GM18508 (cell line): ENCODE results near the gene R3HCC1L.

Source experiments
- ATAC-seq: cut with Tn5 transposase; IDR thresholded peaks from one replicate; pipeline ENCODE4 v1.9.1; 2021; ENCODE audit warnings: moderate number of reproducible peaks; ENCODE audit not compliant: insufficient read depth, unreplicated experiment

R3HCC1L gene

DNA sequence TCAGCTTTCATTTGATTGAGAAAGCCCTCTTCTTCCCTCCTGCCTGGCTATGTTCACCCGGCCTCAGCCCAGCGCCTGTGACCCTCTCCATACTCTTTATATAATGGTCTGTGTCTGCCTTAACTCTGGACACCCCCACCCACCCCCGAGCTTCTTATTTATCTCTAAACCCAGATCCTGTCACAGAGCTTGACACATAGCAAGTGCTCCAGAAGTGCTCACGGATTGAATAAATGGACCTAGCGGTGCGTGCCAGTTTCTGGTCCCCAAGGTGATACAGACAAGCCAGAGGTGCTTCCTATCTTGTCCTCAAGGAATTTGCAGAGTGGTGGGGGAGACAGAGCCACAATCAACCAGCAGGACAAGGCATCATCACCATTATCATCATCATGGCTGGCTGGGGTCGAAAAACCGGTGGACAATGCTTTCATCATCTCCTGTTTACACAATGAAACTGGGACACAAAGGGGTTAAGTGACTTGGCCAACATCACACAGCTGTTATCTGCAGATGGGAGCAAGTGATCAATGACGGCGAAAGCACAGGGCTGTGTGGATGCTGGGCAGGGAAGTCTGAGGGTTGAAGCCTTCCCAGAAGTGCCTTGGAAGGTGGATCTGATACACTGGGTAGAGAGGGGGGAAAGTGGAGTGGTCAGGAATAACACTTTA, 135.8 kb downstream of the R3HCC1L start:
- ATAC-seq = no peak

DNA sequence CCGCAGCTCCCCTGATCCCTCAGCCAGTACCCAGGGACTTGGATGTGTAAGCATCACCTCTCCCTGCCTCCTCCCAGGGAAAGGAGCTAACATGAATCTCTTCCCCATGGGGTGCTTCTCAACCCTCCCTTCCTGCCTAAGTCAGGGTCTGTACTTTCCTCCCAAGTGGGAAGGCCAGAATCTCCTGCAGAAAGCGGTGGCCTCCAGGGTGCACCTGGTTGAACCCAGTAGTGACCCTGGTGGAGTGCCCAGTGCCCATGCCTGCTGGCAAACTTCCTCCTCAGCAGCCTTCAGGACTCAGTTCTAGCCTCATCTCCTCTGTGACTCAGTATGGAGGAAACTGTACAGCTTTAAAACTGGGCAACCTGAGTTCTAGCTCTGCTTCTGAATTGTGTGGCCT, 136.3 kb downstream of the R3HCC1L start:
- ATAC-seq = no peak

DNA sequence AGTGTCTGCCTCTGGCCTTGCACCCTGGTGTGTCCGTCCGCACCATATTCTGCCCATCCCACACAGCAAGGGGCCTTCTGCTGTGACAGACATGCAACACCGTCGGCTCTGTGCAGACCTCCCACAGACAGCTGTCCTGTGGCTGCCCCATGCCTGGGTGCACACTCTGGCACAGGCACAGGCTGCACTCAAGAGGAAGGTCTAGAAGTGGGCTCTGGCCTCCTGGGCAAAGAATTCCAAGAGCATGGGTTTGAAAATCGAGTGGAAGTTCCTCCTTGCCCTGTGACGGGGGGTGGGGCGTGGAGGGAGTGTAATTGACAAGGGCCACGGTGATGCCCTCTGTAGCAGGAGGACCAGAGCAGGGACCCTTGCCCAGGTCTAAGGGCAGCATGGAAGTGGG, 137.8 kb downstream of the R3HCC1L start:
- ATAC-seq = no peak

DNA sequence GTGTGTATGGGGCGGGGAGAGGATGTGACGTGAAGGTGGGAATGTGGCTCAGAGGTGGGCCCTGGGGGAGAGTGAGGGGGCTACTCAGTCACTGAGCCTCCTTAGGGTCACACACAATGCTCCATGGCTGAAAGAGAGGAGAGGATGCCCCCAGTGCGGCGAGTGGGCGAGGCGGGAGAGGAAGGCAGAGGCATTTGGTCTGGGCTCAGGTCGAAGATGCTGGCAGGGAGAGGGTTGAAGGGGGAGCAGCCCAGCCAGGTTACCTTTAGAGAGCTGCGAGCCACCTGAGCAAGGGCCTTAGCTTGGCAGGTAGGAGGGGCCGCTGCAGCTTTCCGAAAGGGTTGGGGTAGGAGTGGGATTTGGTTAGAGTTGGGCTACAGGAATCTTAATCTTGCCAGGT, 138.2 kb downstream of the R3HCC1L start:
- no peak for ATAC-seq

DNA sequence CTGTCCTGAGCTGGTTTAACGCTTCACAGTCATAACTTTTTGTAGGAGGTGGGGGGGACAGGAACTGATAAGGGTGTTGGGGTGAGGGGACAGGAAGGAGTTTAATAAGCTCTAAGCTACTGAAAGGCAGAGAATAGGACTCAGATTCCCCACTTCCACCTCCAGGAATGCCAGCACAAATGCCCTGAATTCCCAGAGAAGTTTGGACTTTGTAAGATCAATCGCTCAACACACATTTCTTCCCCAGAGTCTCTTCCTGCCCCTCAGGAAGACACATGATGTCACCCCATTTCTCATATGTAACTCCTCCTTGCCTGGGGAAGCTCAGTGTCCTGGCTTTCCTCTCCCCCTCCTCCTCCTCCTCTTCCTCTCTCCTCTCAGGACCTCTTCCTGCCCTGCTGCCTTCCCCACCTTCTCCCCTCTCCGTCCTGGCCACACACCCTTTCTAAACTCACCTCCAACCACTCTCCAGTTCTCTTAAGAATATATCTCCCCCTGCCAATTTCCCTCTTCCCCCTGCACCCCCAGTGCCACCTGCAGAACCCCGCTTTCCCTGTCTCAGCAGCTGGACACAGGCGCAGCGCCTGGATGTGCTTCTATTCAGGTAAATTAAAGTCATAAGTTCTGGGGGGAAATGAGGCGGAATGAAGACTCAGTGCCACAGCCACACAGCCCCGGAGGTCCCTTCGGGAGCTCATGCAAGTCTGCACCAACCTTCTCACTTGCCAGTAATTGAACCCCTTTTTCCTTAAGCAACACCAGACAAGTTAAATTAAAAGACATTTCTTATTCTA, 138.8 kb downstream of the R3HCC1L start:
- no peak for ATAC-seq

DNA sequence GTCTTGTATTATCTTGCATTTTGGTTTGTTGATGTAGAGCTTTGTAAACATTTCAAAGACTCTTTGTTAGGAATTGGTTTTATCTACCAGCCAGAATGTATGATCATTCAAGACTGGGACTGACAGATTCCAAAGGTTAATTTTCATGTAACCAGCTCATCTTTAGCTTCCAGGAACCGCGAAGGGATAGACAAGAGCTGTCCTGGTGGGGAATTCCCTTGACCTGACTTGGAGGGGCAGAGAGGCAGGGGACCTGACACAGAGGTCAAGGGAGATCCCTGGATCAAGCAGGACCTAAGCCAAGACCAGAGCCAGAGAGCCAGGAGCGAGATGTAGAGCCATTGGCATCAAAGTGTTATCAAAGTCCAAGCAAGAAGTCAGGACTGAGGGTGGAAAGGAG, 140.1 kb downstream of the R3HCC1L start:
- no peak for ATAC-seq

DNA sequence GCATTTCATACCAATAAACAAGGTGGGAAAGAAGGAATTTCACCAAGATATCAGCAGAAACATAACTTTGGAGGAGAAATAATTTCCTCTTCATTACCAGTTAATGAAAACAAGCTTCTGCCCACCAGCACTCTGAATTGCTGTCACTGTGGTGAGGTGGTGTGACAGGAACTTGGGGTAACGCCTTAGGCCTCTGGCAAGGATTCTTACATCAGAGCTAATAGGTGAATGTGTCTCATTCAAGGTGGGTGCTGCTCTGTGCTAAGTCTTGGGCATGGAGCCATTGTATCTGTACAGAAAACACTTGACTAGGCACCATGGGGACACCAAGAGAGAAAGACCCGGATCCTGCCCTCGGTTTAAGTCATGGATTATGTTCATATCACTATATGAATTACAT, 141.9 kb downstream of the R3HCC1L start:
- ATAC-seq = no peak

DNA sequence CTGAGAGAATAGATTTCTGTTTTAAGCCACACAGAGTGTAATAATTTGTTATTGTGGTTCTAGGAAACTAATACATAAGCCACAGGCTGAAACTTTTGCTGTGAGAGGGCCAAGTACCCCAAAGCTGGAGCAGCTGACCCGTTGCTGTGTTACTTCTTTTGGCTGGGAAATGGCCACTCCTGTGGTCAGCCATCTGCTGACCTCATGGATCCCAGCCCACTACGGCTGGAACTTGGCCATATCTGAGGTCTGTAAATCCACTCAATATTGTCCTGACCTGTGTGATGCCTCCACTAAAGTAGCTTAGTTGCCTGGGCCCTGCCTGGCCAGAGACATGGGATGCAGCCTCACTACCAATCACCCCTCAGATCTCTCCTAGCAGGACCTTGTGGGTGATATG, 151.0 kb downstream of the R3HCC1L start:
- ATAC-seq = no peak

DNA sequence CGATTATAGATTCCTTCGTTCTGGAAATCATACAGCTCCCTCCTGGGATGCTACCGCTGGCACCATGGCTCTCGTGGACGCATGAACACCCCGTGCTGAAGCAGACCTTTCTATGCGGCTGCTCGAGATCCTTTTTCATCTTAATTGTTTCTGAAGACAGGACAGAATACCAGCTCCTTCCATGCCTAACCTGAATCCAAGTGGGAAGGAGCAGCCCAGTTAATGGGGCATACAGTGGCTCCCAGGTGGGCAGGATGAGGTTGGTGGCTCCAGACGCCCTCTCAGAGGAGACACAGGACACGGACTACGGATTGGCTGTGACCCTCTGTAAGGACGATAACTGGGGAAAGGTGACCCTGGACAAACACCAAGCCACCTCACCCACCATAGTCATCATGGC, 152.0 kb downstream of the R3HCC1L start:
- ATAC-seq = no peak

DNA sequence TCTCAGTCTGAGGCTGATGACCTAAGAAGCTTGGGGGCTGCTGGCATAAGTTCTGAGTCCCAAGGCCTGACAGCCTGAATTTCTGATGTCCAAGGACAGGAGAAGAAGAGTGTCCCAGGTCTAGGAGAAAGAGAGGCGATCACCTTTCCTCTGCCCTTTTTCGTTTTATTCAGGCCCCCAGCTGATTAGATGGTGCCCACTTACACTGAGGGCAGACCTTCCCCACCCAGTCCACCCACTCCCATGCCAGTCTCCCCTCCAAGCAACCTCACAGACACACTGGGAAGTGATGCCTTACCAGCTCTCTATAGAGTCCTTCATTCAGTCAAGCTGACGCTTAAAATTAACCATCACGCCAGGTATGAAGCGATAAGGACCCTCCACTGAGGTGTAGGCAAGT, 152.9 kb downstream of the R3HCC1L start:
- ATAC-seq = no peak

DNA sequence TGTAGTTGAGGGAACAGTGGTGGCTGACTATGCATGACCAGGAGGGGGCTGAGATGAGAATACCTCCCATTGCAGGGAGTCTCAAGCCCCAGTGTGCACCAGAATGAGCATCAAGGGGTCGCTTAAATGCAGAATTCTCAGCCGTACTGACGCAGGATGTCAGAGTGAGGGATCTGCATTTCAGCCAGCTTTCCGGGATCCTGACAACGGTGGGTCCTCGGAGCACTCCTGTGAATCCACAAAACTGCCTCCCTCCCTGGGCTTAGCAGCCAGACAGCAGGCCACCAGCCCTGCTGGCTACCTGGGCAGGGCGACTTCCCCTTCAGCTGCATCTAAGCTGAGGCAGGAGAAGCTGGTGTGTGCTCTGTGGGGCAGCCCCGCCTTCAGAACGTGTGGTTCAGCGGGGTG, 155.3 kb downstream of the R3HCC1L start:
- ATAC-seq = no peak

DNA sequence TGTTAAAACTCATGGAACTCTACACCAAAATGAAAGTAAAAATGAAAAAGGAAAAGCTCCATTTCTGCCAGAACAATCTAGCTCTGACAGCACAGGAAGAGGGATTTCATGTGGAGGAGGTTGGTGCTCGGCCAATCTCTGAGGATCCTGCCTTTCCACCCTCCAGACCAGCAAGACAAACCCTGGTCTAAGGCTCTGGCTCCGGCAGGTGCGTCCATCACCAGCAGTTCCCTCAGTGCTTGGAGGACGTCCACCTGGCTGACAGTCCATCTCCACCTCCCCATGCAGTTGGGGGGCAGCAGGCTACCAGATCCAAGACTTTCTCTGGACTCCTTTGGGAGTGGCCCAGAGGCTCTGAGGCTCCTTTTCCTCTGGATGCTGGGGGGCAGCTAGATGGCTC, 158.5 kb downstream of the R3HCC1L start:
- ATAC-seq = no peak

DNA sequence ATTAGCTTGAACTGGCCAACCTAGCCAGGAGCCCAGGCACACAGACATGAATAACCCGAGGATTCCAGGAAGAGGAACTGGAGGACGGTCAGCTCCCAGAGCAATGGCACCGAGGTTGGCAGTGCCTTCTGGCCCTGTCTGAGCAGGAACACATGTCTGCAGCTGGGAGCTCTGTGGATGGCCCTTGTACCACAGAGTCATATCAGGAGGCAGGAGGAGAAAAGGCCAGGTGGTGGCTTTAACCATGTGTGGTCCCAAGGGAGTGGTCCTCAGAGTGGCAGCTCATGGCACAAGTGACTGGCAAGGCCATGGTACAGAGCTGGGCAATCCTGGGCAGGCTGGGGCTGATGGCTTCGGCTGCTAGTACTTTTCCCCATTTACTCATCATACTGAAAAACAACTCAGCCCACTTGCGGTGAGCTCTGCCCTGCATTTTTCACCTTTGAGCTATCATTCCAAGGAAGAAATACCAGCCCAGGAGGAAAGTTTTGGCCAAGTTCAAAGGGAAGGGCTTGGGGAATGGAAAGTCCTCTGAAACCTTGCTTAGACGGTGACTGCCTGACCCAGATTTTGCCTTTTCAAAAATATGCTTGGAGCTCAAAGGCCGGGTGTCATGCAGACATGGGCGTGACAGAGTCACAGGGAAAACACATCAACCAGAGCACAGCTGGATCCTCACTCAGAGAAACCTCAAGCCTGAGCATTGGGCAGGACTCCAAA, 159.3 kb downstream of the R3HCC1L start:
- no peak for ATAC-seq

DNA sequence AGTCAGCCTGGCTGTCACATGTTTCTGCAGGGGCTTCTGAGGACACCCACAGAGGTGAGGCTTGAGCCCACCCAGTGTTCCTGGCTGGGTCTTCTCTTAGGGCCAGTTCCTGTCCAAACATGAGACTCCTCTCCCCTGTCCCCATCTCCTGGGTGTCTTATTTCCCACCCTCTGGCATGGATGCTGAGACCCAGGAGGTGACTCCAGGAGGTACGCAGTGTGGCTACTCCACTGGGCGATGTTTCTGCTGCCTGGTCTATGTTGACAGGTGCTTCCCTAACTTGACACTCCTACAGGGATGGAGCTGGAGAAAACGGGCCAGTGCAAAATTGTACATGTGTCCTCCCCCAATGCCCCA, 159.8 kb downstream of the R3HCC1L start:
- no peak for ATAC-seq
